Mammary epithelial cell (primary cell): ENCODE results near the gene NCKAP5.

Experiments used
- CTCF ChIP-seq, 2 donors: IDR thresholded peaks in 1 of 2; conservative IDR thresholded peaks in 1 of 2; 2 replicates each; pipeline ENCODE4 v1.5.1; 2011 to 2012; ENCODE audit warnings: inconsistent platforms in 2 of 2, low read length in 2 of 2, mild to moderate bottlenecking in 2 of 2, control low read depth in 1 of 2, low read depth in 1 of 2; ENCODE audit not compliant: insufficient read depth in 1 of 2; ENCODE audit errors: extremely low read depth in 1 of 2
- EZH2 ChIP-seq: IDR thresholded peaks from 2 replicates; pipeline ENCODE4 v1.6.1; 2012; ENCODE audit warnings: low read length, inconsistent platforms, borderline replicate concordance

GRCh38 chr2:133098787-133099186, 469.5 kb downstream of the NCKAP5 start:
- no peak for TF ChIP-seq CTCF (conservative IDR thresholded peaks at IDR 0.05 in 1 of 2, IDR thresholded peaks at IDR 0.05 in 1 of 2; ENCODE audit: extremely low read depth in 1 of 2, insufficient read depth in 1 of 2, low read depth in 1 of 2, low read length in 2 of 2)
- TF ChIP-seq EZH2, result no peak
